Natural killer cell (primary cell): ENCODE results near the gene MAST1. TPM values are rescaled to one million over a fixed set of nuclear protein-coding genes. Genes with fewer than 3 reads are reported as not detected.

Source experiments
- ATAC-seq, 3 donors: fragments of 150-1000 bp in 2 of 3; fragments of 200-7000 bp in 1 of 3; cut with Tn5 transposase; 1 replicate in 1 of 3; 2 replicates in 2 of 3; pipeline ENCODE4 v1.10.0; 2021; ENCODE audit warnings: mild to moderate bottlenecking in 2 of 3, moderate library complexity in 2 of 3
- DNase-seq, 2 donors: peaks; one replicate each; pipeline versions ENCODE4 v3.0.0 to v3.0.0-alpha.2; 2013 to 2021; ENCODE audit warnings: mixed read lengths in 1 of 2
- H3K27ac ChIP-seq: one replicate; pipeline ENCODE4 v1.5.1; 2013; ENCODE audit warnings: mild to moderate bottlenecking, low read length
- H3K27me3 ChIP-seq: one replicate; pipeline ENCODE4 v1.6.1; 2013; ENCODE audit warnings: low read length; ENCODE audit not compliant: control insufficient read depth, insufficient read depth
- H3K36me3 ChIP-seq: one replicate; pipeline ENCODE4 v1.6.1; 2013; ENCODE audit warnings: low read length; ENCODE audit not compliant: control insufficient read depth, insufficient read depth
- H3K4me1 ChIP-seq: one replicate; pipeline ENCODE4 v1.6.1; 2013; ENCODE audit warnings: low read length; ENCODE audit not compliant: control insufficient read depth, insufficient read depth
- H3K4me3 ChIP-seq: one replicate; pipeline ENCODE4 v1.5.1; 2013; ENCODE audit warnings: low read length
- H3K9me3 ChIP-seq: one replicate; pipeline ENCODE4 v1.6.1; 2013; ENCODE audit warnings: low read length; ENCODE audit not compliant: control insufficient read depth, insufficient read depth
- H3K27ac Mint-ChIP-seq, 2 donors: one replicate each; pipeline ENCODE4 v1.8.0; 2022; ENCODE audit warnings: mild to moderate bottlenecking in 2 of 2, mixed read lengths in 2 of 2, moderate library complexity in 1 of 2
- H3K27me3 Mint-ChIP-seq, 2 donors: one replicate each; pipeline ENCODE4 v1.8.0; 2022; ENCODE audit warnings: low read depth in 2 of 2, mixed read lengths in 2 of 2
- H3K36me3 Mint-ChIP-seq: one replicate; pipeline ENCODE4 v1.8.0; 2022; ENCODE audit warnings: mixed read lengths
- H3K4me1 Mint-ChIP-seq, 2 donors: one replicate each; pipeline ENCODE4 v1.8.0; 2022; ENCODE audit warnings: mixed read lengths in 2 of 2
- H3K4me3 Mint-ChIP-seq: one replicate; pipeline ENCODE4 v1.8.0; 2022; ENCODE audit warnings: mild to moderate bottlenecking, moderate library complexity, mixed read lengths
- H3K9me3 Mint-ChIP-seq, 2 donors: one replicate each; pipeline ENCODE4 v1.8.0; 2022; ENCODE audit warnings: mixed read lengths in 2 of 2
- CTCF ChIP-seq: fragments of 200-600 bp; IDR thresholded peaks from one replicate; pipeline ENCODE4 v1.8.0; 2022; ENCODE audit warnings: antibody characterized with exemption
- WGBS: methylation state at CpG from one replicate; pipeline ENCODE4 v1.1.7; 2013; ENCODE audit warnings: missing lambda C conversion rate; ENCODE audit not compliant: insufficient coverage; 5-methylcytosine and 5-hydroxymethylcytosine counted together
- intact Hi-C: fragments of 100-400 bp; cut with micrococcal nuclease; formaldehyde crosslinking; loops from one replicate; pipeline ENCODE4 v1.14.2; 2022
- total RNA-seq, 4 donors: library from RNA; stranded (reverse); fragments of 120-200 nt in 1 of 4; gene quantifications; one replicate each; pipeline versions ENCODE4 v1.2.3 to v1.2.4, GENCODE V29; 2013 to 2022

The MAST1 gene
- total RNA-seq, 3 donors from 2014 or later (not counting 1 experiment from before 2014, with no cell fraction given): 0.07 to 0.88 TPM; not detected in 1

DNA sequence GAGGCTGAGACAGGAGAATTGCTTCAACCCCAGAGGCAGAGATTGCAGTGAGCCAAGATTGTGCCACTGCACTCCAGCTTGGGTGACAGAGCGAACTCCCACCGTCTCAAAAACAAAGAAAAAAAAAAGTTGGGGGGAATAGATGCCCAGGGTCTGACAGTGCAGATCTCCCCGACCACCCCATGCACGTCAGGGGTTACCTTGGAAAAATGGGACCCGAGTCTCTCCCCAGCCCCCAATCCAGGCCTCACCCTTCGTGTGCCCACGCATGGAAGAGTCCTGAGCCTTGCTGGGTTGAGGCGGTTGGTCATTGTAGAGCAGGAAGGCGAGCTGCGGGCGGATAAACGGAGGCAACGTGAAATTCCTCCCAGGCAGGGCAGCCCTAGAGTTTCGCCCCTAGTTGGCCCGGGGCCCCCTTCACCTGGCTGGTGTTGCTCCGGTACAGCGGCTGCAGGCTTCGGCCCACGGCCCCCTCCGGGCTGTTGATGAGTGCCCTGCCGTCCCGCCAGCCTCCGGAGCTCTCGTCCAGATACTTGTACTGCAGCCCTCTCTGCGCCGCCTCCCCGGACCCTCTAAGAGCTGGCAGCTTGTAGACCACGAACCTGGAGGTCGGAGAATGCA lies 42.3 kb downstream of the MAST1 start:
- peaks cover 43% of the 10 kb centered on the region for H3K4me1 ChIP-seq
- ATAC-seq: peak in 2 of 3 donors; percentile 3 to 11
- peak overlapping the region; percentile 89 for H3K4me3 Mint-ChIP-seq
- H3K36me3 ChIP-seq: peaks cover 19% of the 10 kb centered on the region
- peaks cover 11% of the 10 kb centered on the region for H3K9me3 ChIP-seq
- H3K36me3 Mint-ChIP-seq: no peaks in the 10 kb centered on the region
- peaks cover 23 to 34% of the 10 kb centered on the region in 2 donors for H3K4me1 Mint-ChIP-seq
- H3K27ac ChIP-seq: peak overlapping the region; percentile 79
- intact Hi-C loops: no loop called here
- no peaks in the 10 kb centered on the region for H3K27me3 Mint-ChIP-seq
- peak overlapping the region; percentile 65 to 81 for H3K27ac Mint-ChIP-seq
- TF ChIP-seq CTCF: no peak
- no peaks in the 10 kb centered on the region for H3K27me3 ChIP-seq
- no peaks in the 10 kb centered on the region for H3K9me3 Mint-ChIP-seq
- 22% methylated on average over 29 of the region's 29 CpGs for WGBS
- DNase-seq: no peak
- H3K4me3 ChIP-seq: peak overlapping the region; percentile 84

DNA sequence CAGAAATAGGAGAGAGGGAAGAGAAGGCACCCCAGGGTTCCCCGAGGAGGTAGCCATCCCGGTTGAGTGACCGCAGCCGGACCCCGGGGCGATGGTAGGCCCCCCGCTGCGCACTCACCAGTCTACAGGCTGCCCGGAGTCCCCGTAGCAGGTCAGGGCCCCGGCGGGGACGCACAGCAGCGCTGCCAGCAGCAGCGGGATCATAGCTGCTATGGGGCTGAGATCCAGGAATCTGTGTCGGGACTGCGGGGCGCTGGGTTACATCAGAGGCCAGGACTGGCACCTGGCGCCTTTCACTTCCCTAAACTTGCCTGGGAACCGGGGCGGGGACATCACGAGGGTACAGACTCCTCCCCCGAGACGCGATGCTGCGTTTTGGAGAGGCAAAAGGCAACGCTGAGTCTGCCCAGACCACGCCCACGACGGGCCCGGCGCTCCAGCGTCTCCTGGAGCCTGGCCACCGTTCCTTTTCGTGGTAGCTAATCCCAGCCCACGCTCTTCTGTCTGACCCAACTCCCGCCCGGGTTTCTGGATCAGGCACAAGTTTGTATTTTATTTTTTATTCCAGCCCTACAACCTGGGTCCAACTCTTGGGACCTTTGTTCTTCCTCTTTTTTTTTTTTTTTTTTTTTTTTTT lies 43.0 kb downstream of the MAST1 start, which contains the start of gene DNASE2:
TSS of gene DNASE2 (minus strand) at position 278 of the 637 bp plus-strand sequence. CDS start at position 204, 74 bp downstream.
- Mint-ChIP-seq H3K27ac (peak within 1 kb of the TSS; percentile 65 to 81), H3K4me3 (peak within 1 kb of the TSS; percentile 89), H3K9me3 (no peaks in the 10 kb centered on the region), H3K4me1 (peaks cover 23 to 35% of the 10 kb centered on the region in 2 donors), H3K27me3 (no peaks in the 10 kb centered on the region), H3K36me3 (no peaks in the 10 kb centered on the region)
- Histone ChIP-seq H3K9me3 (peaks cover 11% of the 10 kb centered on the region), H3K36me3 (peaks cover 13% of the 10 kb centered on the region), H3K4me3 (peak within 1 kb of the TSS; percentile 84), H3K27me3 (no peaks in the 10 kb centered on the region), H3K27ac (peak within 1 kb of the TSS; percentile 79), H3K4me1 (peaks cover 49% of the 10 kb centered on the region)
- intact Hi-C loops: no loop called here
- ATAC-seq (peak; percentile 77 to 80 (median 80)), DNase-seq (peak; percentile 69 to 93)
- under 1% methylated on average over 38 of the region's 38 CpGs for WGBS
- no peak for TF ChIP-seq CTCF

DNA sequence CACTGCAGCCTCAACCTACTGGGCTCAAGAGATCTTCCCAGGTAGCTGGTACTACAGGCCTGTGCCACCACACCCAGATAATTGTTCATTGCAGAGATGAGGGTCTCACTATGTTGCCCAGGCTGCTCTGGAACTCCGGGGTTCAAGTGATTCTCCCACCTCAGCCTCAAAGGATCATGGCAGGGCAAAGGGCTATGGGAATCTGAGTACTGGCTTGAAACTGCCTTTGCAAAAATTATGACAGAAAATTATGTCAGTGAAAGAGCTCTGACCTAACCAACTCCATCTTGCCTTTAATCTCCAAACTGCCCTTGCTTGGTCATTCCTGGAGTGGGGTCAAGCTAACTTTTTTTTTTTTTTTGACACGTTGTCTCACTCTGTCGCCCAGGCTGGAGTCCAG lies 44.3 kb downstream of the MAST1 start:
- no peak overlapping the region for H3K27ac ChIP-seq
- DNase-seq: no peak

More for the DNA sequence above, 44.3 kb downstream of the MAST1 start:
- Mint-ChIP-seq H3K36me3 (no peaks in the 10 kb centered on the region), H3K4me3 (peak overlapping the region; percentile 89), H3K27ac (peak overlapping the region; percentile 11 to 52), H3K9me3 (no peaks in the 10 kb centered on the region), H3K27me3 (no peaks in the 10 kb centered on the region), H3K4me1 (peaks cover 23 to 39% of the 10 kb centered on the region in 2 donors)
- no peak overlapping the region for H3K4me3 ChIP-seq
- ATAC-seq: no peak
- TF ChIP-seq CTCF: no peak
- peaks cover 49% of the 10 kb centered on the region for H3K4me1 ChIP-seq
- intact Hi-C loops: no loop called here
- peaks cover 10% of the 10 kb centered on the region for H3K36me3 ChIP-seq
- peaks cover 11% of the 10 kb centered on the region for H3K9me3 ChIP-seq
- no peaks in the 10 kb centered on the region for H3K27me3 ChIP-seq
- WGBS: 85% methylated on average over 3 of the region's 3 CpGs
